ENCODE measurements around the gene PLB1. TPM values are rescaled to one million over a fixed set of nuclear protein-coding genes. Genes with fewer than 3 reads are reported as not detected.

PLB1 gene
- total and polyA plus RNA-seq, 12 donors = 1.0 to 51.1 (median 8.3) TPM

GRCh38 chr2:28639092-28639691 is 143.3 kb downstream of the PLB1 start:
- Histone ChIP-seq H3K36me3 (replicated peaks in 1 of 2) (no peaks in the 10 kb centered on the region), H3K9me3 (replicated peaks in 1 of 3) (no peaks in the 10 kb centered on the region), H3K27me3 (no peaks in the 10 kb centered on the region), H3K4me1 (replicated peaks in 1 of 2) (peaks cover 0 to 2% of the 10 kb centered on the region in 2 donors), H3K27ac (no peak overlapping the region), H3K4me3 (no peak overlapping the region)
- DNase-seq = peak in 1 of 7 donors; percentile 25
- no peak for TF ChIP-seq CTCF (IDR thresholded peaks at IDR 0.05)
- no peak for TF ChIP-seq POLR2A (IDR thresholded peaks at IDR 0.05)
- WGBS, 4 donors = 78 to 87% (median 83%) methylated on average over 8 of the region's 8 CpGs
- intact Hi-C loops (cut with DNase I) = no loop called here

GRCh38 chr2:28639836-28640235 is 144.0 kb downstream of the PLB1 start:
- Histone ChIP-seq H3K4me3 (no peak overlapping the region), H3K36me3 (replicated peaks in 1 of 2) (no peaks in the 10 kb centered on the region), H3K27me3 (no peaks in the 10 kb centered on the region), H3K9me3 (replicated peaks in 1 of 3) (no peaks in the 10 kb centered on the region), H3K27ac (no peak overlapping the region), H3K4me1 (replicated peaks in 1 of 2) (peaks cover 0 to 7% of the 10 kb centered on the region in 2 donors)
- peak in 1 of 7 donors; percentile 62 for DNase-seq
- intact Hi-C loops (cut with DNase I) = no loop called here
- WGBS, 4 donors = 65 to 74% (median 70%) methylated on average over 4 of the region's 4 CpGs
- no peak for TF ChIP-seq POLR2A (IDR thresholded peaks at IDR 0.05)
- no peak for TF ChIP-seq CTCF (IDR thresholded peaks at IDR 0.05)

- no peaks in the 10 kb centered on the region for H3K27me3 ChIP-seq
- peak in 1 of 7 donors; percentile 41 for DNase-seq
- H3K36me3 ChIP-seq (replicated peaks in 1 of 2) = no peaks in the 10 kb centered on the region
- no peak overlapping the region for H3K27ac ChIP-seq
- peaks cover 0 to 7% of the 10 kb centered on the region in 2 donors for H3K4me1 ChIP-seq (replicated peaks in 1 of 2)
- H3K4me3 ChIP-seq = no peak overlapping the region
- TF ChIP-seq CTCF (IDR thresholded peaks at IDR 0.05) (no peak), POLR2A (IDR thresholded peaks at IDR 0.05) (no peak)
- WGBS, 4 donors = 81 to 91% (median 83%) methylated on average over 7 to 14 of the region's 14 CpGs
- intact Hi-C loops (cut with DNase I) = no loop called here
- no peaks in the 10 kb centered on the region for H3K9me3 ChIP-seq (replicated peaks in 1 of 3)
Measured at GRCh38 chr2:28640260-28640907, 144.5 kb downstream of the PLB1 start.

- intact Hi-C loops (cut with DNase I) = no loop called here
- H3K4me1 ChIP-seq (replicated peaks in 1 of 2) = peaks cover 0 to 7% of the 10 kb centered on the region in 2 donors
- no peak overlapping the region for H3K4me3 ChIP-seq
- TF ChIP-seq POLR2A (IDR thresholded peaks at IDR 0.05) (no peak), CTCF (IDR thresholded peaks at IDR 0.05) (no peak)
- no peaks in the 10 kb centered on the region for H3K27me3 ChIP-seq
- no peaks in the 10 kb centered on the region for H3K36me3 ChIP-seq (replicated peaks in 1 of 2)
- WGBS, 4 donors = 90 to 96% (median 93%) methylated on average over 5 to 13 of the region's 13 CpGs
- H3K9me3 ChIP-seq (replicated peaks in 1 of 3) = no peaks in the 10 kb centered on the region
- H3K27ac ChIP-seq = no peak overlapping the region
- DNase-seq = peak in 1 of 7 donors; percentile 41
Measured at GRCh38 chr2:28640908-28641300, 145.0 kb downstream of the PLB1 start.

Data from adrenal gland (tissue), 12 donors.